OCI-LY7 (cell line): ENCODE results near the gene TGFBR2.

ENCODE experiments used
- CTCF ChIP-seq: fragments of 200-600 bp; sonication (generic); conservative IDR thresholded peaks from 2 replicates; pipeline ENCODE4 v1.5.1; 2014; ENCODE audit warnings: mild to moderate bottlenecking, antibody characterized with exemption, low read length, moderate library complexity, mixed read lengths
- EZH2phosphoT487 ChIP-seq: fragments of 200-600 bp; sonication (generic); IDR thresholded peaks from 2 replicates; pipeline ENCODE4 v1.6.1; 2018; ENCODE audit warnings: low read depth, borderline replicate concordance, mild to moderate bottlenecking, mixed run types, antibody characterized with exemption, low read length, moderate library complexity, mixed read lengths

GRCh38 chr3:30721314-30721634 is 114.9 kb downstream of the TGFBR2 start:
- no peak for TF ChIP-seq CTCF
- no peak for TF ChIP-seq EZH2phosphoT487
